SIG-M5 treated with dmso at 0.1 percent for 504 hours (cell line): Measurements from ENCODE around the gene PLEKHA4.

Source experiments
- DNase-seq: peaks from one replicate; lab custom pipeline; 2025; ENCODE audit not compliant: unreplicated experiment; lab: John Stamatoyannopoulos, UW

The PLEKHA4 gene

DNA sequence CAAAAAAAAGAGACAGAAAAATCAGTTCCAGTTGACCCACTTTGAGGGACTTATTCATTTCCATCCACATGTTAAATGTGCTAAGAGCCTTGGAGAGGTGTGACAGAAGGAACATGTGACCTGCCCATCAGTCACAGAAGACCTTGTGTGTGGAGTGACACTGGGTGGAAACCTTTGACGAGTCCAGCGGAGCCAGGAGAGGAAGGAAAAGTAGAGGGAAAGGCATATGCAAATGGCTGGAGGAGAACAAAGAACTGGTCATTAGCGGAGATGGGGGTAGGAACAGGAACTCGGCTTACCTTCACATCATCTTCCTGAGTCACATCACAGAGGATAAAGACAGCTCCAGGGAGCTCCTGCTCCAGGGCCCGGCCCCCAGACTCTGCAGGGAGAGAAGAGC lies 34.4 kb downstream of the PLEKHA4 start:
- DNase-seq = no peak

DNA sequence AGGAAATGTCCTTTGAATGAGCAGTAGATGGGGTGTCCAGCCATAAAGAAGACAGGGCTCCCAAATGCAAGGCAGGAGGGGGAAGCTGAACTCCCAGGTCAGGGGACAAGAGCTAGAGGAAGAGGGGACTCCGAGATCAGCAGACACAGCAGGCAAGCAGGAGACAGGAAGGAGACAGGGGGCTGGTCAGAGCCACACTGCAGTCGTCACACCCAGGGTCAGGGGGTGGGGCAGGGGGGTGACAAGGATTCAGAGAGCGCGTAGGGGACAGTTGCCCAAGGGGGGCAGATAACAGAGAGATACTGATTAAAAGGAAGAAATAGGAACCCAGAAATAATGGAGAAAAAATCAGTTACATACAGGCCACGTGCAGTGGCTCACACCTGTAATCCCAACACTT lies 35.4 kb downstream of the PLEKHA4 start:
- no peak for DNase-seq

DNA sequence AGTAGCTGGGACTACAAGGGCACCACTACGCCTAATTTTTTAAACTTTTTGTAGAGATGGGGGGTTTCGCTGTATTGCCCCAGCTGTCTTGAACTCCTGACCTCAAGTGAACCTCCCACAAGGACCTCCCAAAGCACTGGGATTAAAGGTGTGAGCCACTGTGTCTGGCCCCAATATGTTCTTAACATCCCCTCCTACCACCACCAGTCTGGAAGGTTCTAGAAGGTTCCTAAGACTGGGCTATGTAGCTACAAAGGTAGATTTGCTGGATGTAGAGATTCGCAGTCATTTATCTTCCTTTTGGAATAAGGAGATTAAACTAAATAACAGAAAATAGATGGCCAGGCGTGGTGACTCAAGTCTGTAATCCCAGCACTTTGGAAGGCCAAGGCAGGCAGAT lies 37.5 kb downstream of the PLEKHA4 start:
- DNase-seq = no peak

DNA sequence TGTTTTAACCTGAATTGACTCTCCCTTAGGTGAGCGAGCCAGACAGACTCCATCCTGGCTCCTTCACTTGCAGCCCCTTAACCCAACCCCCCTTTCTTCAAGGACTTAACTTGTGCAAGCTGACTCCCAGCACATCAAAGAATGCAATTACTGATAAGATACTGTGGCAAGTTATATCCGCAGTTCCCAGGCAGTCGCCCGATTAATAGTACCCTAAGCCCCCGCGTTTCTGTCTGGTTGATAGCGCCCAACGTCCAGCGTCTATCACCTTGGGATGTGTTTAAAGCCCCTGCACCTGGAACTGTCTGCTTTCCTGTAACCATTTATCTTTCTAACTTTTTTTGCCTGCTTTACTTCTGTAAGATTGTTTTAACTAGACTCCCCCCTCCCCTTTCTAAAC lies 38.3 kb downstream of the PLEKHA4 start:
- DNase-seq = no peak

DNA sequence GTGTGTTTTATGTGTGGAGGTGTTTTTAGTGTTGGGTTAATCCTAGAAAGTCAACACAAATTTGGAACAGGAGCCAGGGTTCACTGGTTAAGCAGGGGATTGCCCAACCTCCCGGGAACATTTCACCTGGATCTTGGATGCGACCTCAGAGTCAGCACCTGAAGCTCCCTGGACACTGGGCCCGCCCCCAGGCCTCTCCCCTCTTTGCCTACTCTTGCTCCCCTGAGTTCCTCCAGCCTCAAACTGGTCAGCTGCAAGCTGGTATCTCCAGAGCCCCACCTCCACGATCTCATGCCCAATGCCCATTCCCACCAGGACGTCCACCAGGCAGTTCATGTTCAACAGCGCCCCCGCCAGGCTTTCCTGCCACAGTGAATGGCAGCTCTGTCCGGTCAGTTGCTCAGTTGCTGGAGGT lies 41.8 kb downstream of the PLEKHA4 start:
- no peak for DNase-seq

DNA sequence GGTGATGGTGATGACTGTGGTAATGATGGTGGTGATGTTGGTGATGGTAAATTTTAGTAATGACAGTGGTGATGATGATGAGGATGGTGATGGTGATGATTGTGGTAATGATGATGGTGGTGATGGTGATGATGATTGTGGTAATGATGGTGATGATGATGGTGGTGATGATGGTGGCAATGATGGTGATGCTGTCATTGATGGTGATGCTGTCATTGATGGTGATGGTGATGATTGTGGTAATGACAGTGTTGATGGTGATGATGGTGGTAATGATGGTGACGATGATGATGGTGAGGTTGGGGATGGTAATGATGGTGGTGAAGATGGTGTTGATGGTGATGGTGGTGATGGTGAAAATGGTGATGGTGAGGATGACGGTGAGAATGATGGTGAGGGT lies 45.9 kb downstream of the PLEKHA4 start:
- DNase-seq = no peak

DNA sequence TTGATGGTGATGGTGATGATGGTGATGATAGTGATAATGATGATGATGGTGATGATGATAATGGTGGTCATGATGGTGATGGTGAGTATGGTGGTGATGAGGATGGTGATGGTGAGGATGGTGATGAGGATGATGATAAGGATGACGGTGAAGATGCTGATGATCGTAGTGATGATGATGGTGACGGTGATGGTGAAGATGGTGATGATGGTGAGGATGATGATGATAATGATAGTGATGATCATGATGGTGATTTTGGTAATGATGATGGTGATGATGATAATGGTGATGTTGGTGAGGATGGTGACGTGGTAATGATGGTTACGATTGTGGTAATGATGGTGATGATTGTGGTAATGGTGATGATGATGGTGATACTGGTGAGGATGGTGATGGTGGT lies 46.8 kb downstream of the PLEKHA4 start:
- no peak for DNase-seq

DNA sequence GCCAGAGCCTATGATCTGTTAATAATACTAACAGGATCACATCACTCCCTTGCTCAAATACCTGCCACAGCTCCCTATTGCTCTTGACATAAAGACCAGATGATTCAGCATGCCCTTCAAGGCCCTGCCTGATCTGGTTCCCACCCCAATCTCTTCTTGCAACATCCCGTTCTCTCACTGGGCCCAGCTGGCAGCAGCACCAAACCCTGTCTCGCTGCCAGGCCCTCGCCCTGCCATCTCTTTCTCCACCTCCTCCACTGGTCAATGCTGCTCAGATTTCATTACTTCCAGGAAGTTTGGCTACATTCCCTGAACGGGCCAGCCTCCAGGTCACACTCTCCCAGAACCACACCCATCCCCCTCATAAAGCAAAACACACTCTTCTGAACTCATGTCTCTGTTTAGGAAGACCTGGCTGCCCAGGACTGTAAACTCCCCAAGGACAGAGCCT lies 49.0 kb downstream of the PLEKHA4 start:
- peak; percentile 42 for DNase-seq

DNA sequence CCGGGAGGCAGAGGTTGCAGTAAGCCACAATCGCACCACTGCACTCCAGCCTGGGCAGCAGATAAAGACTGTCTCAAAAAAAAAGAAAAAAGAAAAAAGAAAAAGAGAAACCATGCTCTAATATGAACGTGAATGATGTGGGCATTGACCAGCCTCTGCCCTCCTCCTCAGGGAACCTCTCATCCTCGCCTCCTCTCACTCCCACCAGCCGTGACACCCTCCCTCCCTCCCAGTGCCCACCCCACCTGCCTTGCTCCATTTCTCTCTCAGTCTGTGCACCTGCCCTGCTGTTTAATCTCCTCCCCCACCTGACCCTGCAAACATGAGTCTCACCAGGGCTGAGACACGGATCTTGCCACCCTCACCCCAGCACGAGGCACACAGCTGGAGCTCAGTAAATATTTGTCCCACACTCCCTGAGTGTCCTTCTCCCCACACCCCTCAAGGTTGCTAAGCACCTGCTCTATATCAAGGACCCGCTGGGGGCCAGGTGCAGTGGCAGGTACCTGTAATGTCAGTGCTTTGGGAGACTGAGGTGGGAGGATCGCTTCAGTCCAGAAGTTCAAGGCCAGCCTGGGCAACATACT lies 50.1 kb downstream of the PLEKHA4 start:
- DNase-seq = no peak

DNA sequence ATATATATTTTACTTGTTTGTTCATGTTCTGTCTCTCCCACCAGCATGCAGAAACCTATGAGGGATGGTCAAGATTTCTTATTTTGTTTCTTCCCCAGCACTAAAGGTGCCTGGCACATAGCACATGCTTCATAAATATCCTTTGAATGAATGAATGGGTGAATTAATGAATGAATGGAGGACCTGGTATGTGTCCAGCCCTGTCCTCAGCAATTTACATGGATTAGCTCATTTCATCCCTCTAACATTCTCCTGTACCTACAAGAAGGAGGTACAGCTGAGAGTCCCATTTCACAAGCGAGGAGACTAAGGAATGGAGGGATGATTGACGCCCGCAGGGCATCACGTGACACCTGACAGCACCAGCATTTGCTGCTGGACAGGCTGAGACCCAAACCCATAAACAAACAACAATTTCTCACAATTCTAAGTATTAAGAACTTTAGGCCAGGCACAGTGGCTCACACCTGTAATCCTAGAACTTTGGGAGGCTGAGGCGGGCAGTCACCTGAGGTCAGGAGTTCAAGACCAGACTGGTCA lies 50.8 kb downstream of the PLEKHA4 start:
- DNase-seq = no peak

DNA sequence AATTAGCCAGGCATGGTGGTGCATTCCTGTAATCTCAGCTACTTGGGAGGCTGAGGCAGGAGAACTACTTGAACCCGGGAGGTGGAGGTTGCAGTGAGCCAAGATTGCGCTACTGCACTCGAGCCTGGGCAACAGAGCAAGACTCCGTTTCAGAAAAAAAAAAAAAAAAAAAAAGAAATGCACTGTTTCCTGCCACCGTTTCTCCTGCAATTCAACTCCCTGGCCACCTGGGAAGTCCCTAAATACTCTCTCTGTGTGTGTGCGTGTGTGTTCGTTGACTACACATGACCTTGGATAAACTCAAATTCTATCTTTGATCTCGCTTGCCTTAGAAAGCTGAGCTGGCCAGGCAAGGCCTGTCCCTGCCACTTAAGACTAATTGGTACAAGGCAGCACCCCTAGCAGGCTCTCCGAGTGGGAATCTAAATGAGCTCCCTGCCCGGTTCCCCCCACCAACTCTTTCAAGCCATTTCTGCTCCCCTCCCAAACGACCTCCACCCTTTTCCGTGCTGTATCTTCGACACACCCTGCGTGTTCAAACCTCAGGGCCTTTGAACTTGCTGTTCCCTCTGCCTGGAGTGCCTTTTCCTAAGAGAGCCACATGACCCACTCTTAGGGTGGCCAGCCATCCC lies 52.4 kb downstream of the PLEKHA4 start:
- DNase-seq = peak; percentile 21

DNA sequence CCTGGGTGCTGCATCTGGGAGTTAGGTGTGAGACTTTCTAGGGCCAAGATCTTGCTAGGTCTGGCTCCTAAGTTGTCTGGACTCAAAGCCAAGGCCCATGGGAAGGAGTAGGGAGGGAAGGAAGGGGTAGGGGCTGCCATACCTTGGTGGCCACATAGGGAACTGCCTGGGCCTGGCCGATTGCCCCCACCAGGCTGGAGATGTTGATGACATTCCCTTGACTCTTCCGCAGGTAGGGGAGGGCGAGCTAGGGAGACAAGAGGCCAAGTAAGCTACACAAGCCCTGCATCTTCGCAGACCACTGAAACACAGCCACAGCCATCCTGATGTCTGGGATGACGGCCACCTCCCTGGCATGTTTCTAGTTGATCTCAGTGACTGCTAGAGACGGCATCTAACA lies 53.5 kb downstream of the PLEKHA4 start:
- DNase-seq = no peak

DNA sequence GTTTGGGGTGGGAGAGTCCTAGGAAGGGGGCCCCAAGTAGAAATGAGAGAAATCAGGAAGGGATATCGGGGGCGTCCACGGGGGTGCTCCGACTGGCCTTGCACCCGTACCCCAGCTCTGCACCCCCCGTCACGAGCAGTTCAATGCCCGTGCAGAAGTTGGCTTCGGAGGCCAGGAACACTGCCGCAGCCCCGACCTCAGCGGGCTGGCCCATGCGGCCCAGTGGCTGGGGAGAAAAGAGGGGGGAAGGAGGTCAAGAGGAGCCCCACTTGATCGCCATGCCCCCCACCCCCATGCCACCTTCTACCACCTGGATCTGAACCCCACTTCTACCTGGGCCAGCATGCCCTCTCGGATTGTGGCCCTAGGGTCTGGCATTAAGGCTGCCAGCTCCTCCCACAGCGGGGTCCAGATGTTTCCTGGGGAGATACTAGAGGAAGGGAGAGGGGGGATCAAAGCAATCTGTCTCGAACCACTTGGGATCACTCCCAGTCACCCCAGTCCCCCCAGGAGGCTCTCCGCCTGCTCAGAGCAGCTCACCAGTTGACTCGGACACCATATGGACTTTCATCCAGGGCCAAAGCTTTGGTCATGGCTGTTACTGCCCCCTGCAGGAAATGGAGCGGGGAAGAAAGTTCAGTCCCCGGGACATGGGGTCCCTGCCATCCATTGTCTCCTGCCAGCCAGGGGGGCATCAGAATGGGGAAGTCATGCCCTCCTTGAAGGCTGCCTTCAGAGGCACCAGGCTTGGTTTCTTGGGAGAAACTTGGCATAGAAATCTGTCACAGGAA lies 55.1 kb downstream of the PLEKHA4 start:
- no peak for DNase-seq

DNA sequence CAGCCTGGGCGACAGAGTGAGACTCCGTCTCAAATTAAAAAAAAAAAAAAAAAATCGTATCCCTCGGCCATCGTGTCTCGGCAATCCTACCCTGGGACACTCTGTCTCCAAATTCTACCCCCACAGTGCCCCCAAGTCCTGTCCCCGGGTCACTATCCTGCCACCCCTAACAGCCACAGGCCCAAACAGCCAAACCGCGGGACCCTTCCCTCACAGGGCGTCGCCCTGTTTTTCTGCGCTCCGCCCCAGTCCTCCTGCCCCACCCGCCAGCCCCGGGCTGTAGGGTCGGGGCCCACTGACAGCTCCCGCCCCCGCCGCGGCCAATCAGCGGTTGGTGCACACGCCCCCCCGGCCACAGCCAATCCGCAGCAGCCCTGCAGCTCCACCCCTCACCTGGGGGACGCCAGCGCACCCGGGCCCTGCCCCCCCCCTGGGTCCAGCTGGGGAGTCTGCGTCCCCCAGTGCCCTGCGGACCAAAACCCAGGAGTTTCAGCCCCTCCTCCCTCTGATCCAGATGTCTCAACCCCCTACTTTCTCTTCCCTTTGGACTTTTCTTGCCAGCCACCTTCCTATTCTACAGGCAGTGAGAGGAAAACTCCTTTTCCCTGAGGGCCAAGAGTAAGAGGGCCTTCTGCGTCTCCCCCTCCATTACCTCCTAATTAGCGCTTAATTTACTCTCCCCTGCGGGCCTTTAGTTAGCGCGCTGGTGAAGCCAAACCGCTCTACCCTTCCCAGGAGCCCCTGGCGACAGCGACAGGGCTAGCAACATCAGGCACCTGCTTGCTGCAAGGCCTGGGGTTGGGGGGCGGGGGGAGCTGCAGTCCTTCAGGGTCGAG lies 56.1 kb downstream of the PLEKHA4 start:
- peak; percentile 57 for DNase-seq

DNA sequence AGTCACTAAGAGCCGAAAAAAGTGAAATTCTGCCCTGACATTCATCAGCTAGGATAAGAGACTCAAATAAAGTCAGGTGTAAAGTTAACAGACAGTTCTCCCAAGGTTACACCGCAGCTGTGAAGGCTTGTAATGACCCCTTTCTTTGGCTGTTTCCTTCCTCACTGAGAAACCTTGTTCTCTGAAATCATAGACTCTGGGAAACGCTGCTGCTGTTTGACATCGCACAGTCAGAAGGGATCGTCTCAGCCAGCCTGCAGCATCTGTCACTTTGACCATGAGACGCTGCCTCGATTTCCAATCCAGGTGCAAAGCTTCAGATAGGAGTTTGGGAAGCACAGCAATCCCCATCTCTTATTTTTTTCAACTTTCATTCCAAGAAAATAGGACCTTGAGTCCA lies 58.3 kb downstream of the PLEKHA4 start:
- DNase-seq = no peak

DNA sequence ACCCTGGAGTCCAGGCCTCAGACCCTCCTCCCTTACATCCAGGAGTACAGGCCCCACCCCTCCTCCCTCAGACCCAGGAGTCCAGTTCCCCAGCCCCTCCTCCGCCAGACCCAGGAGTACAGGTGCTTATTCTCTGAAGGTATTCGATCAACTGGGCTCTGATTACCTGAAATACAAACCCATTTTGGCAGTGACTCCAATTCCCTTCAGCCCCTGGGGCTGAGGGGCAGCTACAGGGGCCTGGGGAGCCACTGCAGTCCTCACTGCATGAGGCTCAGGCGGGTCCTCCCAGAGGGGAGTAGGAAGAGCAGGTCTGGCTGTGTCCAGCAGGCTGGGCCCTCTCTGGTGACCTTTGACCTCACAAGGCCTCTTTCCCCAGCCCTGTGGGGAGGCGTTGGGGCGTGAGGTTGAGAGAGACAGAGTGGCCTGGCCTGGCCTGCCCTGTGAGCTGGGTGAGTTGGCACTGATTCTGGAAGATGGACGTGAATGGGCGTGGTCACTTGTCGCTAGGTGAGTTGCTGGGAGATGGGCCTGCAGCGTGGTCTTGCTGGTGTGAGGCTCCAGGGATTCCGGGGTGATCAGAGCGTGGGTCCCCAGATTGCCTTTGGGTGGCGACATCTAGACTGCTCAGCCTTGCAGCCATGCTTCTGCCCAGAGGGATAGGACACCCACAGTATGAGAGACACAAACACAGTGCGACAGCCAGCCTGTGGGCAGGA lies 60.7 kb downstream of the PLEKHA4 start:
- DNase-seq = no peak

DNA sequence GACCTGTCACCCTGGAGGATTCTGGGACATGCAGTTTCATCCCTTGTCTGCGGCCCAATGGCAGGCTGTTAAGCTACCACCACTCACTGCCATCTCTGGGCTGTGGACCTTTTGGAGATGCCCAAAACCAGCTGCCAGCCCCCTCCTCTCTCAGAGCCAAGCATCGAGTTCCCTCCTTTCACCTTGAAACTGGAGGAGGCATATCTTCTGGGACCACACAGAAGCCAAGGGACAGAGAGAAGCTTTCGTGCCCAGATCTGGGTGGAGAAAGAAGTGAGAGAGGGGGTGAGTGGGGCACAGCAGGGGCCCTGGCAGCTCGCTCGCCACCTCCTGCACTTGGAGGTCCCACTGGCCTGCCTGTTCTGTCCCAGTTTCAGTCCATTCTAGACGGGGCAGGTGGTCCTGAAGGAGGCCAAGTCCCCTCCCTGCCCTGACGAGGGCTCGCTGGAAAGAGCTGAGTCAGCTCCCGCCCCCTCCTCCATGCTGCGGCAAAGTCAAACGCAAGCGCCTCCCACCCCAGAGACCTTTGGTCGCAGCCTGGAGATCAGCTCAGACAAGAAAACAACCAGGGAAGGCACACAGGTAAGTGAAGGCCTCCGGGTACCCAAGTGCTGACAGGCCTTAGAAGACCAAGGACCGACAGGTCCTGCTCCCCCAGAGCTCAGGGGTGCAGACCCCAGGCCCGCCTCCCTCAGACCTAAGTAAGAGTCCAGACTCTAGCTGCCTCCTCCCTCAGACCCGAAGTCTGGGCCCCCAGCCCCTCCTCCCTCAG lies 61.4 kb downstream of the PLEKHA4 start:
- no peak for DNase-seq

DNA sequence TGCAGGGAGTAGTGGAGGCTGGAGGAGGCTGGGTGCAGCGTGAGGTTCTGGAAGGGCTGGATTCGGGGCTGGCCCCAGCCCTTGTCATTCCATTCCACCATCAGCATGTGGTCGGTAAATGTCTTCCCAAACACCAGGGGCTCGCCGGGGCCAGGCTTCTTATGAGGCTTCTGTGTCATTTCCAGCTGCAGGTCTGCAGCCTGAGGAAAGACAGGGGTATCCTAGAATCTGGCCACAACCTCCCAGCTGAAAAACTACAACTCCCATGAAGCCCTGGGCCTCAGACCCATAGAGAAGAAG lies 61.9 kb downstream of the PLEKHA4 start:
- DNase-seq = peak; percentile 37

DNA sequence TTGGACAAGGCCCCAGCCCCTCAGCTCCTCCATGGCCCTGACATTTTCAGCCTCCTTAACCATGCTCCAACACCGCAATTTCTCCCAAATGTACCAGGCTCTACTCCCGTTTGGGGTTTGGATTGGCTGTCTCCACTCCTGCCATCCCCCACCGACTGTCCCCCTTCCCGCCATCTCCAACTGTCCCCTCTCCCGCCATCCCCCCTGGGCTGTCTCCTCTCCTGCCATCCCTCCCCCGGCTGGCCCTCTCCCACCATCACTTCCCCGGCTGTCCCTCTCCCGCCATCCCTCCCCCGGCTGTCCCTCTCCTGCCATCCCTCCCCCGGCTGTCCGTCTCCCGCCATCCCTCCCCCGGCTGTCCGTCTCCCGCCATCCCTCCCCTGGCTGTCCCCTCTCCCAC lies 63.0 kb downstream of the PLEKHA4 start:
- no peak for DNase-seq

DNA sequence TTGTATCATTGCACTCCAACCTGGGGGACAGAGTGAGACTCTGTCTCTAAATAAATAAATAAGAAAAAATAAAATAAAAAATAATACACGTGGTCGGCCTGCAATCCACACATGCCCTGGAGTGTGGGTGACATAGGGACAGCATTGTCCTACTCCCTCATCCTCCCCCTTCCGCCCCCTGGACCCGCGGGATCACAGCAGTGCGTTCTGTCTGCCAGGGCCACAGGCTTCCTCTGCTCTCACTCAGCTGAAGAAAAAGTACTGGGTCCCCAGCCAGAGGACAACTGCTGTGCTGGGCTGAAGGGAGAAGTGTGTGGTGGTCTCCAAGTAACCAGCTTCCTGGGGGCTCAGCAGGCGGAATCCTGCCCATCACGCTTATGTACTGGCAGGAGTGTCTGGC lies 63.9 kb downstream of the PLEKHA4 start:
- no peak for DNase-seq
